GM12892 (cell line): Measurements from ENCODE around the gene SLC39A11.
"Not testable (repeated sequence)": the region's sequence is repeated elsewhere in the genome, so short reads cannot be mapped to it uniquely, and the experiment has no call there.

Experiments used
- DNase-seq: peaks from one replicate; pipeline ENCODE4 v3.0.0; 2011; ENCODE audit not compliant: insufficient read length
- FAIRE-seq: peaks from 2 replicates; lab custom pipeline; 2011; peaks lifted over from hg19 to GRCh38; lab: Jason Lieb, UNC
- POLR2A ChIP-seq: IDR thresholded peaks from 2 replicates; pipeline ENCODE4 v1.6.1; 2011; ENCODE audit warnings: low read depth, low read length, control low read depth
- POLR2AphosphoS5 ChIP-seq: IDR thresholded peaks from 2 replicates; pipeline ENCODE4 v1.6.1; 2011; ENCODE audit warnings: low read depth, low read length, control low read depth
- TAF1 ChIP-seq: IDR thresholded peaks from 2 replicates; pipeline ENCODE4 v1.6.1; 2011; ENCODE audit warnings: low read depth, mild to moderate bottlenecking, control low read depth, low read length, borderline replicate concordance

The SLC39A11 gene

DNA sequence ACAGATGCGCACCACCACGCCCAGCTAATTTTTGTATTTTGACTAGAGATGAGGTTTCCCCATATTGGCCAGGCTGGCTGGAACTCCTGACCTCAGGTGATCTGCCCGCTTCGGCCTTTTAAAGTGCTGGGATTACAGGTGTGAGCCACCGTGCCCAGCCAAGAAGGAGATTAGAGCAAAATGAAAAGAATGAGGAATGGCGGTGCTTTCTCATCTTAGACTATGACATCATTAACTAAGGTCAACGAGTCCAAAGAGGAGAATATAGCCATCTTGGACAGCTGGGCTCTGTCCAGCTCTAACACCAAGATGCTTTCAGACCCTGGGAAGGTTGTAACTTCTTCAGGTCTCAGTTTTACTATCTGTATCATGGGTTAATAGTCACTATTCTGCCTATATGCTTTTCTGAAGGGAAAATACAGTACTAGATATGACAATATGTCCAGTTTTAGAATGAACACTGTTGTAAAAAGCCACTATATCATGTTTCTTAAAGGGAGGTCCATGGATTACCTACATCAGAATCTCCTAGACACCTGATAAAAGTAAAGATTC is 76.7 kb downstream of the SLC39A11 start:
- TF ChIP-seq POLR2AphosphoS5 (no peak), TAF1 (no peak), POLR2A (no peak)
- no peak for FAIRE-seq
- DNase-seq, result no peak

DNA sequence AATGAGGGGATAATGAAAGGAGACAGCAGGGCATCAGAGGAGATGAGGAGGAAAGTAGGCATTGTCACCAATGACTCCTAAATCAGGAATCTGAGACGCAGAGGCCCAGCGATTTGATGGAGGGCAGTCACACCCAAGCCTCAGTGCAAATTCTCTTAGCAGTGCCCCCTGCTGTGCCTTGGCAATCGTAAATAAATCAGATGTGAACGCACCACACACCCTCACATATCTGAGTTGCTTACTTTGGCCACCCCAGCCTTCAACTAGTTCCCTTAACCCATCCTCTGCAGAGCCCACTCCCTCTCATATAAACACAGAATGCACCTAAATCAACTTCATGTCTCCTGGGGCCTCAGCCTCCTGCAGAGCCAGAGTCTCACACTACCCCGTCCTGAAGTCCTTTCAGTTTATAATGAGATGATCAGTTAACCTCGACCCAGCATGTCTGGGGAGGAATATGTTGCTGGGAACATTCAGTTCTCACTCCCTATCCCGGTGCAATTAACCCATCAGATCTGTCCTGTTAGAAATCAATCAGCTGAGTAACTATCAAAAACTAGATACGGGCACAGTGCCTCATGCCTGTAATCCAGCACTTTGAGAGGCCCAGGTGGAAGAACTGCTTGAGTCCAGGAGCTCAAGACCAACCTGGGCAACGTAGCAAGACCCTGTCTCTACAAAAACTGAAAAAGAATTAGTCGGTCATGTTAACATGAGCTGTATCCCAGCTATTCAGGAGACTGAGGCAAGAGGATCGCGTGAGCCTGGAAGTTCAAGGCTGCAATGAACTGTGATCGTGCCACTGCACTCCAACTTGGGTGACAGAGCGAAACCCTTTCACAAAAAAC is 78.4 kb downstream of the SLC39A11 start:
- TF ChIP-seq POLR2A (no peak), TAF1 (no peak), POLR2AphosphoS5 (no peak)
- FAIRE-seq (no peak), DNase-seq (no peak)

GRCh38 chr17:73013301-73013700 is 79.2 kb downstream of the SLC39A11 start:
- no peak for DNase-seq
- TF ChIP-seq POLR2A, result no peak
- no peak for TF ChIP-seq TAF1
- TF ChIP-seq POLR2AphosphoS5, result no peak
- FAIRE-seq, result no peak

DNA sequence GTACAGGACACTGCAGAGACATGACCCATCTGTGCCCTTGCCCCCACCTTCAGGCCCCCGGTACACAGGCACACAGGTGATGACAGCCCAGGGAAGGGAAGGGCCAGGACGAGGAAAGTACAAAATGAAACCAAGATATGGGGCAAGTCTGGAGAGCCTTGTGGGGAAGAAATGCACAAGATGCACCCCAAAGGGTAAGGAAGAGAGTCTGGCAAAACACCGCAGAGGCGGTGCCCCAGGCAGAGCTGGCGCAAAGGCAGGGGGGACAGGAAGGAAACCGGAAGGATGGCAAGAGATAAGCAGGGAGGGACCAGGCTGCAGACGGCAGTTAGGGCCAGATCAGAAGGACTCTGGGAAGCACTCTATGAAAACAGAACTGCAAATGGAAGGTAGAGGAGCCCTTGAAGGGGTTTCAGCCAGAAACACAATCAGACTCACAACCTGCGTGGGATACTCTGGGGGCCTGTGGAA is 81.4 kb downstream of the SLC39A11 start:
- FAIRE-seq (no peak), DNase-seq (no peak)
- TF ChIP-seq TAF1 (no peak), POLR2AphosphoS5 (no peak), POLR2A (no peak)

GRCh38 chr17:73010414-73010813 is 82.1 kb downstream of the SLC39A11 start:
- no peak for TF ChIP-seq TAF1
- TF ChIP-seq POLR2AphosphoS5, result no peak
- TF ChIP-seq POLR2A, result no peak
- FAIRE-seq (no peak), DNase-seq (no peak)

DNA sequence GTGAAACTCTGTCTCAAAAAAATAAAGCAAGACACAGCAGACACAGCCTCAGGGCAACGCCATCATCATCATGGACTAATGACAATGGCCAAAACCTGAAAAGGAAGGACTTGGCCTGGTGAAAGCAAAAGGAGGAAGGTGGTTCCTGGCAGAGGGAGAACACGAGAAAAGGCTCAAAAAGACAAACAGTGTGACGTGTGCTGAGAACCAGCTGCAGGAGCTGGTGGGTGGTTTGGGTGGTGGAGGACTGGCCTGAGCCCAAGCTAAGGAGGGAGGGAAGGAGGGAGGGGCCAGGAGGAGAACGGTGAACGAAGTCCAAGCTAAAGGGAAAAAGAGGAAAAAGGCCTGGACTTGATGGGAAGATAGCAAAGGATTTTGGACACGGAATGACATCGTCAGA is 85.1 kb downstream of the SLC39A11 start:
- DNase-seq (no peak), FAIRE-seq (no peak)
- TF ChIP-seq POLR2AphosphoS5 (no peak), TAF1 (no peak), POLR2A (no peak)

DNA sequence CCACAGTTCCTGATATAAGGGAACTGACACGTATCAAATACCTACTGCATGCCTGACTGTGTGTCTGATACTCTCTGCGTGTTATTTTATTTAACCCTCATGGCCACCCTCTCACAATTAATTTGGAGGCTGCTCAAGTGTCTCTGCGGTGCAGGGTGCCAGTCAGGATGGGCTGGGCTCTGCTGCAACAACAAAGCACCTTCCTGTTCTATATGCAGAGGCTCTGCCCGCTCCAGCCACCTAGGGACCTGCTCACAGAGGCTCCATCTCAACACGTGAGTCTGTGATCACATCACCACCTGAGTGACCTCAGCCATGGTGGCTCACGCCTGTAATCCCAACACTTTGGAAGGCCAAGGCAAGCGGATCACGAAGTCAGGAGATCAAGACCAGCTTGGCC is 87.1 kb downstream of the SLC39A11 start:
- DNase-seq (no peak), FAIRE-seq (no peak)
- no peak for TF ChIP-seq TAF1

DNA sequence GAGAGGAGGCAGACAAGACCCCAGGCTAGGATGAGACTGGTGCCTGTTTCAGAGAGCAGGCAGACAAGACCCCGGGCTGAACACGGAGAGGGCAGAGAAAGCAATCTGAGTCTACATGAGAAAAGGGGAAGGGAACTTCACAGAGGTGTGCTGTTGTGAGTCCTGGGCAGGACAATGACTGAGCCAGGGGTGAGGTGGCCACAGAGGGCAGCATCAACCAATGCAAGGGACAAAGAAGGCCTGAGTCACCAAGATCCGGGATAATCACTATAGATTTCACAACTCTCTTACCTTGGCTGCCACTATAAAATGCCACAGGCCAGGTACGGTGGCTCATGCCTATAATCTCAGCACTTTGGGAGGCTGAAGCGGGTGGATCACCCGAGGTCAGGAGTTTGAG is 89.0 kb downstream of the SLC39A11 start:
- DNase-seq, result no peak
- TF ChIP-seq TAF1 (no peak), POLR2AphosphoS5 (no peak), POLR2A (no peak)
- no peak for FAIRE-seq

- DNase-seq, result no peak
- TF ChIP-seq TAF1 (no peak), POLR2AphosphoS5 (no peak), POLR2A (no peak)
- FAIRE-seq, result no peak
Observed at GRCh38 chr17:73000832-73001231, 91.7 kb downstream of the SLC39A11 start.

- not testable (repeated sequence) for DNase-seq, FAIRE-seq
Observed at GRCh38 chr17:72999474-72999873, 93.0 kb downstream of the SLC39A11 start.

GRCh38 chr17:72998343-72998742 is 94.1 kb downstream of the SLC39A11 start:
- FAIRE-seq (no peak), DNase-seq (no peak)
- TF ChIP-seq TAF1 (no peak), POLR2A (no peak), POLR2AphosphoS5 (no peak)

- FAIRE-seq (no peak), DNase-seq (no peak)
- TF ChIP-seq POLR2A, result no peak
- no peak for TF ChIP-seq POLR2AphosphoS5
- no peak for TF ChIP-seq TAF1
Observed at GRCh38 chr17:72997559-72997958, 94.9 kb downstream of the SLC39A11 start.
